ENCODE results near the gene ECM1. TPM values are rescaled to one million over a fixed set of nuclear protein-coding genes. Genes with fewer than 3 reads are reported as not detected.

ECM1 gene
- total and polyA plus RNA-seq, 2 experiments from 2014 or later = 0.74 to 1.1 TPM

- Histone ChIP-seq H3F3A (replicated peaks; ENCODE audit: low read depth) (peaks cover 7% of the 10 kb centered on the region; the same call in 1 of the 2 replicates), H2AFZ (no peak overlapping the region), H3K27ac (ENCODE audit: low read depth) (no peak overlapping the region), H3K79me2 (replicated peaks; ENCODE audit: insufficient read depth) (no peaks in the 10 kb centered on the region), H4K20me1 (replicated peaks; ENCODE audit: insufficient read depth) (no peaks in the 10 kb centered on the region), H3K36me3 (ENCODE audit: insufficient read depth) (no peaks in the 10 kb centered on the region), H3K27me3 (ENCODE audit: insufficient read depth) (no peaks in the 10 kb centered on the region), H3K9me2 (ENCODE audit: insufficient read depth) (no peaks in the 10 kb centered on the region), H3K4me1 (ENCODE audit: insufficient read depth) (0 out of 2 replicates have a peak, but pooled peaks cover 2% of the 10 kb centered on the region), H3K4me3 (no peak overlapping the region), H3K4me2 (no peak overlapping the region)
- DNase-seq (ENCODE audit: low spot score) (no peak), ATAC-seq (no peak)
- Mint-ChIP-seq H3K36me3 (ENCODE audit: low read depth) (no peaks in the 10 kb centered on the region), H3K9me3 (no peaks in the 10 kb centered on the region), H3K27ac (no peak overlapping the region), H3K27me3 (ENCODE audit: insufficient read depth, low read depth, poor library complexity) (no peaks in the 10 kb centered on the region), H3K4me3 (no peak overlapping the region), H3K4me1 (peaks cover 4% of the 10 kb centered on the region; the same call in 2 of the 3 replicates)
- TF ChIP-seq EZH2phosphoT487 (IDR thresholded peaks at IDR 0.05; ENCODE audit: unreplicated experiment) (no peak), NANOG (IDR thresholded peaks at IDR 0.05; ENCODE audit: borderline replicate concordance) (no peak), REST (IDR thresholded peaks at IDR 0.05; ENCODE audit: unreplicated experiment) (no peak), ZNF331 (CRISPR knock-in tag; IDR thresholded peaks at IDR 0.05; ENCODE audit: low read depth) (no peak), CTCF (conservative IDR thresholded peaks at IDR 0.05; ENCODE audit: low read depth in 2 of 2) (no peak)
These were observed 20.3 kb downstream of the ECM1 start for GRCh38 chr1:150528196-150528595.

GRCh38 chr1:150529017-150529416 is 21.1 kb downstream of the ECM1 start:
- no peaks in the 10 kb centered on the region for H3K36me3 Mint-ChIP-seq (ENCODE audit: low read depth)
- no peaks in the 10 kb centered on the region for H3K9me2 ChIP-seq (ENCODE audit: insufficient read depth)
- H3K4me1 ChIP-seq (ENCODE audit: insufficient read depth) = 0 out of 2 replicates have a peak, but pooled peaks cover 2% of the 10 kb centered on the region
- H3K9me3 Mint-ChIP-seq = no peaks in the 10 kb centered on the region
- H3F3A ChIP-seq (replicated peaks; ENCODE audit: low read depth) = peaks cover 7% of the 10 kb centered on the region; the same call in 1 of the 2 replicates
- no peaks in the 10 kb centered on the region for H4K20me1 ChIP-seq (replicated peaks; ENCODE audit: insufficient read depth)
- H3K4me2 ChIP-seq = no peak overlapping the region
- H3K36me3 ChIP-seq (ENCODE audit: insufficient read depth) = no peaks in the 10 kb centered on the region
- H3K4me3 Mint-ChIP-seq = no peak overlapping the region
- no peak for DNase-seq (ENCODE audit: low spot score)
- no peak overlapping the region for H3K27ac ChIP-seq (ENCODE audit: low read depth)
- peaks cover 7% of the 10 kb centered on the region for H3K4me1 Mint-ChIP-seq
- no peaks in the 10 kb centered on the region for H3K27me3 Mint-ChIP-seq (ENCODE audit: insufficient read depth, low read depth, poor library complexity)
- H3K4me3 ChIP-seq = no peak overlapping the region
- no peaks in the 10 kb centered on the region for H3K27me3 ChIP-seq (ENCODE audit: insufficient read depth)
- no peak overlapping the region for H3K27ac Mint-ChIP-seq
- no peaks in the 10 kb centered on the region for H3K79me2 ChIP-seq (replicated peaks; ENCODE audit: insufficient read depth)
- ATAC-seq = no peak
- H2AFZ ChIP-seq = no peak overlapping the region
- no peak for TF ChIP-seq REST (IDR thresholded peaks at IDR 0.05; ENCODE audit: unreplicated experiment)
- TF ChIP-seq EZH2 (IDR thresholded peaks at IDR 0.05; ENCODE audit: low read depth, unreplicated experiment) = no peak
- no peak for TF ChIP-seq ETS1 (IDR thresholded peaks at IDR 0.05)
- no peak for TF ChIP-seq CREB1 (CRISPR knock-in tag; IDR thresholded peaks at IDR 0.05; ENCODE audit: low read depth)
